SHP77 treated with DMSO at 0.1 percent for 48 hours (cell line): ENCODE results near the gene ABCF2.

Experiments
- DNase-seq: peaks from one replicate; lab custom pipeline; 2025; lab: John Stamatoyannopoulos, UW

ABCF2 gene

GRCh38 chr7:151242159-151243044 lies 15.4 kb upstream of the ABCF2 start:
- no peak for DNase-seq

DNA sequence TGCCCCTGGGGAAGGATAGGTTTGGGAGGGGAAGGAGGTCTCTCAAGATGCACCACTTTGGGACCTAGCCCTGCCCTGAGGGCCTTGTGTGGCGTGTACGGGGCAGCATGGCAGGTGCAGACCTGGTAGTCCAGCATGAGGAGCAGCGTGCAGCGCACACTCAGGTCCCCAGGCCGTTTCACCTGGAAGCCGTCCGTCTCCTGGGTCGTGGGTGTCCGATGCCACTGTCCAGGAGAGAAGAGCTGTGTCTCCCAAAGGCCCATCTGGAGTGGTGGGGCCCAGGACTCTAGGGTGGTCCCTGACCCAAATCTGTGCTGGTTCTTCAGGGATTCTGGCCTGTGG lies 14.7 kb upstream of the ABCF2 start:
- DNase-seq = no peak

- DNase-seq = no peak
These were observed 14.1 kb upstream of the ABCF2 start for GRCh38 chr7:151240942-151241754.

GRCh38 chr7:151240536-151240935 lies 13.5 kb upstream of the ABCF2 start:
- no peak for DNase-seq

GRCh38 chr7:151239837-151240459 lies 12.9 kb upstream of the ABCF2 start:
- DNase-seq = no peak

DNA sequence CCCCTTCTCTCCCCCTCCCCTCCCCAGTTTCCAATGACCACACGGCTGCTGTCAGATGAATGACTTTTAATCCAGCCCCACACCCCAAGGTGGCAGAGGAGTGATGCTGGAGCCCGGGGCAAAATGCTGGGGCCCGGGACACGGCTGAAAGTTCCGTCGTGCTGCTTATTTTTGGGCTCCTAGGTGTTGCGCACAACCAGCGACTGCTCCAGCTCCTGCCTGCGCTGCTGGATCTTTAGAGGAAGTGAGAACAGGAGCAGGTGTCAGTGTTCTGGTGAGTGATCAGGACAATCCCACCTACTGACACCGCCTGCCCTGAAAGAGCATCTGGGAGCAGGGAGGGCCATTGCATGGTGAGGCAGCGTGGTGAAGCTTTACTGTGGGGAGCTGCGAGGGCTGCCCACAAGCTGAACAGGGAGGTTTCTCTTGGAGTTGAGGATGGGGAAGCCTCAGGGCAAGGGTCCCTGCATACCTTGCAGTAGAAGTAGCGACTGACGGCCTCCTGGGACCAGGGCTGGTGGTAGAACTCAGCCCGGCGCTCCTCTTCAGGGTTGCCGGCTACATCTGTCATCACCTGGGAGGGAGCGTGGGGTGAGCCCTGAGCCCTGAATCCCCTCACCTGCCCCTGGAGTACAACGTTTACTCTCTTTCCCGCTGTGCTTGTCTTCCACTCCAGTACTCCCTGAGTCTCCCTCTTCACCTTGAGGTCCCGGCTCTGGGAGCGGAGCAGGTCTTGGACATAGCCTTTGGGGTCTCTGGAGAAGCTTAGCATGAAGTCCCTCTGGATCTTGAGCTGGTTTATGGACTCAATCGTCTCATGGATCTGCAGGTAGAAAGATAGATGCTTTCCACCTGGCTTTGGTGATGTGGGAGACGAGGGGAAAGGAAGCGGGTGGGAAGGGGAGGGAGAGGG lies 12.2 kb upstream of the ABCF2 start:
- no peak for DNase-seq

GRCh38 chr7:151238190-151238810 lies 11.3 kb upstream of the ABCF2 start:
- DNase-seq = no peak

- DNase-seq = no peak
These were observed 10.5 kb upstream of the ABCF2 start for GRCh38 chr7:151237244-151238189.

- no peak for DNase-seq
These were observed 9.4 kb upstream of the ABCF2 start for GRCh38 chr7:151236406-151236805.

- no peak for DNase-seq
These were observed 8.2 kb upstream of the ABCF2 start for GRCh38 chr7:151235091-151235787.

- no peak for DNase-seq
These were observed 6.8 kb upstream of the ABCF2 start for GRCh38 chr7:151233804-151234203.

GRCh38 chr7:151232917-151233701 lies 6.1 kb upstream of the ABCF2 start:
- no peak for DNase-seq

- peak; percentile 41 for DNase-seq
These were observed 5.3 kb upstream of the ABCF2 start, which contains the start of gene CHPF2 for GRCh38 chr7:151232091-151232916. Gene CHPF2, plus strand, starts transcription at chr7:151232483. Its CDS starts 1,529 bp downstream, at chr7:151234012.

- no peak for DNase-seq
These were observed 4.1 kb upstream of the ABCF2 start for GRCh38 chr7:151231080-151231479.

GRCh38 chr7:151229249-151229648 lies 2.2 kb upstream of the ABCF2 start:
- no peak for DNase-seq

DNA sequence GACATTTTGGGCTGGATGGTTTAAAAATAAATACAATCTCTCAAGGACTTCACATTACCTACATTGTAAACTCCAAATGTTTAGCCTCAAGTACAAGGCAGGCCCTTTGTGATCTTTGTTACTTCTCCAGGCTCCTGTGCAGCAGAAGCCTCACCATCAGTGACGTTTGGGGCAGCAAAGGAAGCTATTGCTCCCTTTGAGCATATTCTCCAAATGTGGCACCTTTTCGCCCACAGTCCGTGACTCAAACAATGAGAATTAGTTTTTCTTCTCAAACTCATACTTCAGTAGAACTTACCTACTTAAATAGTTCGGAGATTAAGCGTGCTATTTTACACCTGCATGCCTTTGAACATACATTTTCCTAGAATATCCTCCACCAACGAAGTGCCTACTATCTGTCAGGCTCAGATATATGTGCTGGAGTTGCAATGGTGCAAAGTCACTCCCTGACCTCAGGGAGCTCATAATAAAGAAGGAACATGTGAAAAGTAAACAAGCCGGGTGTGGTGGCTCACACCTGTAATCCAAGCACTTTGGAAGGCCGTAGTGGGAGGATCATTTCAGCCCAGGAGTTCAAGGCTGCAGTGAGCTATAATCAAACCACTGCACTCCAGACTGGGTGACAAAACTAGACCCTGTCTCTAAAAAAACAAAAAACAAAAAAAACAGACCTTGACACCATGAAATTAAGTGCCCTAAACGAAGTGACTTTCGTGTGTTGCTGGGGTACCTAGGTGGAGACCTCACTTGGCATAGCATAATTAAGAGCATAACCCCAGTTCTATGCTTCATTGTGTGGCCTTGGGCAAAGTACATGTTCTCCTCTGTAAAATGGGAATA lies 1.2 kb upstream of the ABCF2 start:
- DNase-seq = no peak

DNA sequence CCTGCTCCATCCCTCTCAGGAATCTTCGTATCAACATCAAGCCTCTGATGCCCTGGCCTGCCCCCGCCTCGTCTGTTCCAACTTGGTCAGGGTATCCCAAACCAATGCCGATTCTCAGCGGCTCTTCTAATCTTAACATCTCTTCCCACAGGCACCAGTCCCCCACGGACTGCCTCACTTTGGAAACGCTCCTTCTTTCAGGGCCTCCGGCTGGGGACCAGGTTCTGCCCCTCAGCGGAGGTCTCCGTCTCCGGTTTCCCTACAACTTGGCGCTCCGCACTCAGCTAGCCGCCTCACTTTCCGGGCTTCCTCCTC lies 488 bp downstream of the ABCF2 start:
- no peak for DNase-seq
